Hepatocyte (in vitro differentiated cells): ENCODE measurements around the gene TMSB4X.

Experiments
- EZH2 ChIP-seq: fragments of 200-600 bp; sonication (generic); IDR thresholded peaks from 2 replicates; pipeline ENCODE4 v1.6.1; 2016; ENCODE audit warnings: antibody characterized with exemption, mild to moderate bottlenecking, borderline replicate concordance
- EZH2phosphoT487 ChIP-seq: fragments of 200-600 bp; sonication (generic); IDR thresholded peaks from one replicate; pipeline ENCODE4 v1.6.1; 2018; ENCODE audit warnings: antibody characterized with exemption, mild to moderate bottlenecking, low read depth, moderate library complexity; ENCODE audit not compliant: unreplicated experiment, severe bottlenecking

DNA sequence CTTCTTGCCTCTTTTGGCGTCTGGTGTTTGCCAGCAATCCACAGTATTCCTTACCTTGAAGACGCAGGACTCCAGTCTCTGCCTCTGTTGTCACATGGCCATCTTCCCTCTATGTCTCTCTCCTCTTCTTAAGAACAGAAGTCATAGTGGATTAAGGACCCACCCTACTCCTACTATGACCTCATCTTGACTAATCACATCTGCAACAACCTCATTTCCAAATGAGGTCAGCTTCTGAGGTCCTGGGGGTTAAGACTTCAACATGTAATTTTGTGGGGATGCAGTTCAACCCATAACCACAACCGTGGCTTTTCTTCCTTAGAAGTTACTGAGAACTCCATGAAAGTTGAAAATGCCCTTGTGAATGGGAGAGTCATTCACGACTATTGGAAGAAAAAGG, 45.2 kb upstream of the TMSB4X start:
- TF ChIP-seq EZH2, result no peak
- no peak for TF ChIP-seq EZH2phosphoT487
